BLaER1 treated with 17β-estradiol and CSF1 and Interleukin-3, amounts not matched to agents 10 nM and 100 nM (cell line): ENCODE results near the gene RGSL1.
"Not testable (repeated sequence)": the region's sequence is repeated elsewhere in the genome, so short reads cannot be mapped to it uniquely, and the experiment has no call there.

Experiments used
- H3K27ac ChIP-seq, 11 experiments: shearing (Covaris generic); formaldehyde crosslinking; 2 replicates each; pipeline ENCODE4 v1.8.1; 2022
- H3K27me3 ChIP-seq, 11 experiments: shearing (Covaris generic); formaldehyde crosslinking; 2 replicates each; pipeline ENCODE4 v1.8.1; 2022
- H3K36me3 ChIP-seq, 11 experiments: shearing (Covaris generic); formaldehyde crosslinking; 2 replicates each; pipeline ENCODE4 v1.8.1; 2022
- H3K4me1 ChIP-seq, 10 experiments: shearing (Covaris generic); formaldehyde crosslinking; 2 replicates each; pipeline ENCODE4 v1.8.1; 2022
- H3K4me2 ChIP-seq, 11 experiments: shearing (Covaris generic); formaldehyde crosslinking; 2 replicates each; pipeline ENCODE4 v1.8.1; 2022
- H3K4me3 ChIP-seq, 10 experiments: shearing (Covaris generic); formaldehyde crosslinking; 2 replicates each; pipeline ENCODE4 v1.8.1; 2022
- H3K9ac ChIP-seq, 11 experiments: shearing (Covaris generic); formaldehyde crosslinking; 2 replicates each; pipeline ENCODE4 v1.8.1; 2022
- H3K9me3 ChIP-seq, 11 experiments: shearing (Covaris generic); formaldehyde crosslinking; replicated peaks in 1 of 11; 2 replicates each; pipeline ENCODE4 v1.8.1; 2022
- H4K20me1 ChIP-seq, 11 experiments: shearing (Covaris generic); formaldehyde crosslinking; 2 replicates each; pipeline ENCODE4 v1.8.1; 2022
- Cebpa-rat ChIP-seq, 11 experiments: shearing (Covaris generic); IDR thresholded peaks; 2 replicates each; pipeline ENCODE4 v1.8.1; 2022

The RGSL1 gene

DNA sequence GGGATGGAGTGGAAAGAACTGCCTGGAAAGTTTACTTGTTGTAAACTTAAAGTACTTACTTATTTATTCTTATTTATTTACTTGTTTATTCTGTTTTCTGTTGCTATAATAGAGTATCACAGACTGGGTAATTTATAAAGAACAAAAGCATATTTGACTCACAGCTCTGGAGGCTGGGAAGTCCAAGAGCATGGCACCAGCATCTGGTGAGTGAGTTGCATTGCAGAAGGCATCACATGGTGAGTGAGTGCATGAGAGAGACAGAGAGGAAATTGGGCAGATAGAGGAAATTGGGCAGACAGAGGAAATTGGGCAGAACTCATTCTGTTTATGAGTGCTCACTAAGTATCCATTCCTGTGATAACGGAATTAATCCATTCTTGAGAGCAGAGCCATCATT, 11.6 kb upstream of the RGSL1 start:
- TF ChIP-seq Cebpa-rat (IDR thresholded peaks at IDR 0.05): no peak
- peaks cover 11 to 31% (median 20%) of the 10 kb centered on the region in 11 experiments for H3K9me3 ChIP-seq

DNA sequence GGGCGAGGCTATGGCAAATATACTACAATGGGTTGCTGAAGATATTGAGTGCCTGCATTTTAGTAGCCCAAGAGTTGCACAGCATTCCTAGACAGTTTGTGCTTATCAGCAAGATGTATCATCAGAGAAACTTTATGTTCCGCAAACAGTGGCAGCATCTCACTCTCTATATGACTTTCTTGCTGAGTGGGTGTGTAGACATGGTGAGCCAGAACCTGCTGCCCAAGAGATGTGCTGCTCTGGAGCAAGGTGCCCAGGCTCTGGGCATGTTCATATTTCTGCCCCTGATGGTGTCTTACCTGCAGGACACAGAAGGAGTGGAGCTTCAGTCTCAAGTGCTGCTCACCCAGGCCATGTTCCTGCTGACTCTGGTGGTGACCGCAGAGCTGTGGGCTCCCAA, 8.2 kb upstream of the RGSL1 start:
- no peaks in the 10 kb centered on the region for H4K20me1 ChIP-seq
- H3K27ac ChIP-seq: no peak overlapping the region
- H3K9ac ChIP-seq: no peak overlapping the region
- H3K4me1 ChIP-seq: peaks cover 0 to 37% (median 25%) of the 10 kb centered on the region in 10 experiments; a peak in 16 of 20 replicates
- H3K36me3 ChIP-seq: no peaks in the 10 kb centered on the region
- H3K27me3 ChIP-seq: no peaks in the 10 kb centered on the region
- H3K9me3 ChIP-seq: peaks cover 11 to 31% (median 20%) of the 10 kb centered on the region in 11 experiments
- no peak for TF ChIP-seq Cebpa-rat (IDR thresholded peaks at IDR 0.05)
- H3K4me2 ChIP-seq: peak overlapping the region in 8 of 11 experiments; percentile 36 to 61 (median 46); a peak in 15 of 22 replicates
- H3K4me3 ChIP-seq: no peak overlapping the region

More for the DNA sequence above, 11.6 kb upstream of the RGSL1 start:
- Histone ChIP-seq H3K27ac (no peak overlapping the region), H3K9ac (no peak overlapping the region), H3K4me1 (peaks cover 0 to 20% (median 14%) of the 10 kb centered on the region in 10 experiments; a peak in 16 of 20 replicates), H3K4me3 (no peak overlapping the region), H4K20me1 (no peaks in the 10 kb centered on the region), H3K4me2 (no peak overlapping the region), H3K36me3 (no peaks in the 10 kb centered on the region), H3K27me3 (no peaks in the 10 kb centered on the region)

DNA sequence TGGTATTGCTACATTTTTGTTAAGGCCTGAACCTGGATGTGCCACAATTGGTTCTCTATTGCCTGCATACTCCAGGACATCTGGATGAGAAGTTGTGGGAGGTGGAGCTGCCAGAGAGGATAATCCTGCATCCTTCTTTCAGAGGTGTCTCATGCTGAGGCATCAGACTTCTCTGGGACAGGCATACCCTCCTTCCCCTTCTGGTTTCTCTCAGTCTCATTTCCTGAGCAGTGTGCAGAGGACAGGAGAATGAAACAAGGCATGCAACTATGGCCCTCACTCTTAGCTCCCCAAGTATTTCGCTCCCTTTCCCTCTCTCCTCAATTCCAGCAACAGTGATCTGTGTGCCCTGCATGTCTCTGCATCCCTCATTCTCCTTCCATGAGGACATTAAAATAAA, 7.6 kb upstream of the RGSL1 start:
- H3K4me2 ChIP-seq: peak overlapping the region in 3 of 11 experiments; percentile 45 to 61 (median 47); a peak in 1 of 22 replicates
- TF ChIP-seq Cebpa-rat (IDR thresholded peaks at IDR 0.05): no peak
- H3K4me1 ChIP-seq: peaks cover 0 to 37% (median 25%) of the 10 kb centered on the region in 10 experiments; a peak in 16 of 20 replicates
- no peaks in the 10 kb centered on the region for H3K27me3 ChIP-seq
- no peak overlapping the region for H3K27ac ChIP-seq
- no peak overlapping the region for H3K9ac ChIP-seq
- H3K9me3 ChIP-seq: peaks cover 11 to 31% (median 20%) of the 10 kb centered on the region in 11 experiments
- no peaks in the 10 kb centered on the region for H4K20me1 ChIP-seq
- H3K4me3 ChIP-seq: no peak overlapping the region
- H3K36me3 ChIP-seq: no peaks in the 10 kb centered on the region

DNA sequence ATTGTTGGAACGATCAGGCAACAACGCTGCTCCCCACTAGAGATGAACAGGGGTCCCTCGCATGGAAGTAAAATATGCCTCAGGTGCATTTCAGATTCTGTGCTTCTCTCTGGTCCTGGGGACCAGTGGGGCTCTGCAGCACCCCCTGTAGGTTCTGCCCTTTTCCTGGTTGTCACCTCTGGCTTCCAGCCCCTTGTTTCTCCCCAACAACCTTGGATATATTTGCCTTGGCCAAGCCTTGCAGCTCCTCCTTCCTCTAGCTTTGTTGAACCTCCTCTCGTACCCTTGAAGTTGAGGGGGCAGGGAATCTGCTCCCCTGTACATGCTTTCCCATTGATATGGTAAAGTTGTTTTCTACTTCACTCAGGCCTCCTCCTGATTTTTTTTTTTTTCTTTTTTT, 5.4 kb upstream of the RGSL1 start:
- TF ChIP-seq Cebpa-rat (IDR thresholded peaks at IDR 0.05): no peak
- H3K27ac ChIP-seq: no peak overlapping the region

DNA sequence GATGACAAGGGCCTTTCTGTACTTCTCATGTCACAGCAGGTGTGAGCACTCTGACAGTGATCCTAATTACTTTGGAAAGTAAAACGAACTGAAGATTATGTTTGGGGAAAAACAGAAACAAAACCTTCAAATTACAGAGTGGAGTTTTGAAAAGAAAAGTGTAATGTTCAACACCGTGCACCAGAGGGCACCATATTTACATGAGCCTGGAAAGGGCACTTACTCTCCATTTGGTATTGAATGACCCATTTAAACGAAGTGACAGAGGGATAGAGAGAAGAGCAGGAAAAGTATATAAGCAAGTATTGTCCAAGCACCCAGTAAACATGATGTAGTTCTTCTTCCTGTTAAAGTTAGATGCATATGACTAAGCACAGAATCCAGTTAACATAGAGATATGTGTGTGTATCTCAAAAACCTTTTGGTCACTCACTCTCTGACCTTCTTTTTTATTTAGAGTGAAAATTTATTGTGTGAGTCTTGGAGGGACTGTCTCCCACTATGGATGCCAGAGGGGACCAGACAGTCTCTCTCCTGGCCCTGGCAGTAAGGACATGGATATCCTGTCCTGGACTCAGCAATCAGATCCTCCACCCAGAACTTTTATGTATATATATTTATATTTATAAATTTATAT, 3.8 kb upstream of the RGSL1 start:
- H4K20me1 ChIP-seq: no peaks in the 10 kb centered on the region
- H3K27me3 ChIP-seq: no peaks in the 10 kb centered on the region
- H3K9ac ChIP-seq: peak overlapping the region in 5 of 11 experiments; percentile 27 to 65 (median 57); a peak in 7 of 22 replicates
- peak overlapping the region in 10 of 11 experiments; percentile 8 to 71 (median 42); a peak in 16 of 22 replicates for H3K4me2 ChIP-seq
- peaks cover 0 to 31% (median 20%) of the 10 kb centered on the region in 10 experiments; a peak in 16 of 20 replicates for H3K4me1 ChIP-seq
- H3K27ac ChIP-seq: peak overlapping the region in 5 of 11 experiments; percentile 21 to 59 (median 57); a peak in 8 of 22 replicates
- no peak for TF ChIP-seq Cebpa-rat (IDR thresholded peaks at IDR 0.05)
- H3K9me3 ChIP-seq: 0 out of 22 replicates have a peak, but pooled peaks cover 0 to under 1% (median 0%) of the 10 kb centered on the region in 11 experiments
- no peak overlapping the region for H3K4me3 ChIP-seq
- no peaks in the 10 kb centered on the region for H3K36me3 ChIP-seq

More for the DNA sequence above, 5.4 kb upstream of the RGSL1 start:
- Histone ChIP-seq H3K9ac (no peak overlapping the region), H3K27me3 (no peaks in the 10 kb centered on the region), H3K4me1 (peaks cover 0 to 37% (median 25%) of the 10 kb centered on the region in 10 experiments; a peak in 16 of 20 replicates), H3K4me2 (peak overlapping the region in 1 of 11 experiments; percentile 70; a peak in 1 of 22 replicates), H3K36me3 (no peaks in the 10 kb centered on the region), H4K20me1 (no peaks in the 10 kb centered on the region), H3K4me3 (no peak overlapping the region), H3K9me3 (peaks cover 0 to 15% (median 7%) of the 10 kb centered on the region in 11 experiments; a peak in 11 of 22 replicates)

DNA sequence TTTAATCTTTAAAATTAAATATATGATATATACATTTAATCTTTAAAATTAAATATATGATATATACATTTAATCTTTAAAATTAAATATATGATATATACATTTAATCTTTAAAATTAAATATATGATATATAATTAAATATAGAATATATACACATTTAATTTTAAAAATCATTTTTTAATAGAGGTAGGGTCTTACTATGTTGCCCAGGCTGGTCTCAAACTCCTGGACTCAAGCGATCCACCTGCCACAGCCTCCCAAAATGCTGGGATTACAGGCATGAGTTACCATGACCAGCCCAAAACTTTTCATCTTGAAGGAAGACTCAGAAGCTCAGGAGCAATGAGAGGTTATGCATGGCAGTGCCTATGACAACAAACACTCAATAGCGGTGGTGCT, 2.8 kb upstream of the RGSL1 start:
- H3K9ac ChIP-seq, H3K4me3 ChIP-seq, H3K9me3 ChIP-seq, H3K27ac ChIP-seq, H4K20me1 ChIP-seq, H3K27me3 ChIP-seq, H3K4me2 ChIP-seq, H3K36me3 ChIP-seq: not testable (repeated sequence)
- peaks cover 0 to 21% (median 14%) of the 10 kb centered on the region in 10 experiments; a peak in 15 of 20 replicates for H3K4me1 ChIP-seq

DNA sequence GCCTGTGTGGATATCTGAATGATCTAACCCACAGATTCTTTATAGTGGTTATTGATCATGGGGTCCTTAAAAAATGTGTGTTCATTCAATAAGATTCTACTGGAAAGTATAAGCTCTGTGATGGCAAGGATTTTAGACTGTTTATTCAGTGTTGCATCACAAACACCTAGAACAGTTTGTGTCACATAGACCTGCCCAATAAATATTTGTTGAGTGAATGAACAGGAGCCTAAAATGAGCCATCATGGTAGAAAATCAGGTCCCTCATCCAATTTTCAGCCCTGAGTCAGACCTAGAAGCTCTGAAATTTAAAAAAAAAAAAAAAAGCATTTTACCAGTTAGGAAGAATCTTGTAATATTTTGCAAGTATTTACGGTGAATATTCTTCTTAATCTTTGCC, 2.3 kb upstream of the RGSL1 start:
- Histone ChIP-seq H3K36me3 (no peaks in the 10 kb centered on the region), H3K27me3 (no peaks in the 10 kb centered on the region), H3K4me3 (no peak overlapping the region), H3K4me2 (no peak overlapping the region), H3K4me1 (peaks cover 0 to 17% (median 13%) of the 10 kb centered on the region in 10 experiments; a peak in 15 of 20 replicates), H3K9me3 (no peaks in the 10 kb centered on the region), H3K27ac (no peak overlapping the region), H4K20me1 (no peaks in the 10 kb centered on the region), H3K9ac (no peak overlapping the region)
- TF ChIP-seq Cebpa-rat (IDR thresholded peaks at IDR 0.05): no peak

DNA sequence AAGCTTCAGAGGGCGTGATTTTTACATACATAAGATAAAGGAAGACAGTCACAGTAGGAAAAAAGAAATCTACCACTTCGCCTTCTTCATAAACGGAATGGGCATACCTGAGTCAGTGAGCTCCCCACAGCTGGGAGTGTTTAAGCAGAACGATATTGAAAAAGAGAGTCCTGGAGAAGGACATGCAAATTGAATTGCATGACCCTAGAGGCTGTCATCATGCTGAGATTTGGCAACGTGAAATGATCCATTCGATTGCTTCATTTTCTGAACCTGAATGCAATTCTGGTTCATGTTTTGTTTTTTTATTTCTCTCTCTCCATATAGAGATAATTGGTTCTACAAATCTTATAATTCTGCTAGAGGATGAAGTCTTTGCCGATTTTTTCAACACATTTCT, 3.7 kb downstream of the RGSL1 start:
- H3K9me3 ChIP-seq: no peaks in the 10 kb centered on the region
- no peak overlapping the region for H3K4me3 ChIP-seq
- H3K4me2 ChIP-seq: no peak overlapping the region
- no peak overlapping the region for H3K27ac ChIP-seq
- H3K36me3 ChIP-seq: no peaks in the 10 kb centered on the region
- H3K27me3 ChIP-seq: no peaks in the 10 kb centered on the region
- TF ChIP-seq Cebpa-rat (IDR thresholded peaks at IDR 0.05): no peak
- no peak overlapping the region for H3K9ac ChIP-seq
- no peaks in the 10 kb centered on the region for H4K20me1 ChIP-seq
- no peaks in the 10 kb centered on the region for H3K4me1 ChIP-seq

DNA sequence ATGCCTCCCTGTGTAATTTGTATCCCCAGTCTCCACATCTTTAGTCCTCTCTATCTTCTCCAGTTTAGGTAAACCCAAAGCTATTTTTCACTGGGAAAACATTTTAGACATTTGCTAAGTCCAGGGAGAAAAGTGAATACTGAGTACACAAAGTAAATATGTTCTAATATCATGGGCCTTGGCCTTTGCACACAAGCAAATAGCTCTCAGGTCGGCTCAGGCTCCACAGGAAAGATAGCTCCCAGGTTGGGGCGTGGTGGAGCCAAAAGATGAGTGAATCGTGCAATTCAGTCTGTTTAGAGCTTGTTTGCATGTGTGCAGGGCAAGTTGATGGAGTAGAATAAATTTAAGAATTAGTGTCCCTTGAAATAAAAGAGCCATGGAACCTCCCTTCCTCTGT, 7.9 kb downstream of the RGSL1 start:
- H3K9me3 ChIP-seq: peaks cover 0 to 7% (median 3%) of the 10 kb centered on the region in 11 experiments; a peak in 12 of 22 replicates
- H3K4me3 ChIP-seq: no peak overlapping the region
- peaks cover 0 to 16% (median 13%) of the 10 kb centered on the region in 10 experiments; a peak in 14 of 20 replicates for H3K4me1 ChIP-seq
- H4K20me1 ChIP-seq: no peaks in the 10 kb centered on the region
- H3K27me3 ChIP-seq: no peaks in the 10 kb centered on the region
- H3K27ac ChIP-seq: no peak overlapping the region
- H3K9ac ChIP-seq: no peak overlapping the region
- TF ChIP-seq Cebpa-rat (IDR thresholded peaks at IDR 0.05): no peak
- H3K36me3 ChIP-seq: no peaks in the 10 kb centered on the region
- H3K4me2 ChIP-seq: no peak overlapping the region
